HG03025 (cell line): ENCODE results near the gene UVSSA.

Experiments used
- ATAC-seq: cut with Tn5 transposase; IDR thresholded peaks from one replicate; pipeline ENCODE4 v1.9.1; 2021; ENCODE audit warnings: mild to moderate bottlenecking, moderate library complexity; ENCODE audit not compliant: unreplicated experiment, low FRiP score

UVSSA gene

GRCh38 chr4:1405254-1405635 lies 58.2 kb downstream of the UVSSA start:
- ATAC-seq = no peak

GRCh38 chr4:1405636-1406393 lies 58.8 kb downstream of the UVSSA start:
- no peak for ATAC-seq

DNA sequence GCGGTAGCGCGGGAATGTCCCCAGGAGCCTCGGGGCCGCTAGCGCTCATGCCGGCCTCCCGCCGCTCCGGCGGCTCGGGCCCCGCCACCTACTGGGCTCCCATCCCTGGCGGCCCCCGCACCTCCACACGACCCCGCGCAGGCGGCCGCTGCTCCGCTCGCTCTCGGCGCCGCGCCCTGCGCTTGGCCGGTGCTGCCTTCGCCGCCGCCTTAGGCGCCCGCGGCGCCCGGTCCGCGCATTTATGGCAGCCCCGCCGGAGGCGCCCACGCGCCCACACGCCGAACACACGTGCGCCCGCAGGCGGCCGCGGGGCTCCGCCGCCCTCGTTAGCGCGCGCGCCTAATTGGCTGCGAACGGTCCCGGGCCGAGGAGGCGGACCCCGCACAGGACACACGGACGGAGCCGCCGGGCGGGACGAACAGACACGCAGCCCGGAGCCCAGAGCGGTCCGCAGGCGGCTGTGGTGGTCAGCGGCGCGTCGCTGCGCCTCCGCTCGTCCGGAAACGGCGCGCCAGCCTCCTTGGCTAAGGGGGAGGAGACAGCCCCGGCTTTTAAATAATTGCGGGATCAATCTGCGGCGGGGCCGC lies 59.5 kb downstream of the UVSSA start, which contains the start of gene NKX1-1:
NKX1-1 (minus strand) TSS at position 49 of the 587 bp plus-strand sequence; CDS start at position 49, 0 bp downstream.
- no peak for ATAC-seq

DNA sequence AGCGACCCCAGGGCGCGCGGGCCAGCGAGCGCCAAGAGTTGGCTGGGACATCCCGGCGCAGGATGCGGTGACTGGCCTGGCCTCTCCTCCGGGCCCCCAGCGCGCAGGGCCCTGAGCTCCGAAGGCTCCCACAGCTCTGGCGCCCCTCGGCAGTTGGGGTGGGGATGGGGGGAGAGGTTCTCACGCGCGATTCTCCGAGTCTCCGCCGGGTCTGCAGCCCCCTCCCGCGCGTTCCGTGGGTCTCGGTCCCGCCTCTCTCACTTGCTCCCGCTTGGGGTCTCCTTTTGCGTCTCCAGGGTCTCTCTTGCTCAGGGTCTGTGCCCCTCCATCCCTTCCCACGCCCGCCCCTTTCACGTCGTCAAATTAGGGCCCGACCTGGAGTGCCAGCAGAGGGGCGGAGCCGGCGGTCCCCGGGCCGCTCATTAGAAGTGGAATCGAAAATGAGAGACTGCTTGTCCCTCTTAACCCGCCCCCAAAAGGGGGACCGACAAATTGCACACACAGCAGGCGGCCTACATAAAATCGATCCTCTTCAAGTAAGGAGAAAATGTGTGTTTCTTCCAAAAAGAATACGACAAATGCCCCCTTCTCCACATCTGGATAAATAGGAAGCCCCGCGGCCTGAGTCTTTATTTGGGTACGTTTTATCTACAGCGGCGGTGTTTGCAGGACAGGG lies 60.1 kb downstream of the UVSSA start:
- no peak for ATAC-seq

DNA sequence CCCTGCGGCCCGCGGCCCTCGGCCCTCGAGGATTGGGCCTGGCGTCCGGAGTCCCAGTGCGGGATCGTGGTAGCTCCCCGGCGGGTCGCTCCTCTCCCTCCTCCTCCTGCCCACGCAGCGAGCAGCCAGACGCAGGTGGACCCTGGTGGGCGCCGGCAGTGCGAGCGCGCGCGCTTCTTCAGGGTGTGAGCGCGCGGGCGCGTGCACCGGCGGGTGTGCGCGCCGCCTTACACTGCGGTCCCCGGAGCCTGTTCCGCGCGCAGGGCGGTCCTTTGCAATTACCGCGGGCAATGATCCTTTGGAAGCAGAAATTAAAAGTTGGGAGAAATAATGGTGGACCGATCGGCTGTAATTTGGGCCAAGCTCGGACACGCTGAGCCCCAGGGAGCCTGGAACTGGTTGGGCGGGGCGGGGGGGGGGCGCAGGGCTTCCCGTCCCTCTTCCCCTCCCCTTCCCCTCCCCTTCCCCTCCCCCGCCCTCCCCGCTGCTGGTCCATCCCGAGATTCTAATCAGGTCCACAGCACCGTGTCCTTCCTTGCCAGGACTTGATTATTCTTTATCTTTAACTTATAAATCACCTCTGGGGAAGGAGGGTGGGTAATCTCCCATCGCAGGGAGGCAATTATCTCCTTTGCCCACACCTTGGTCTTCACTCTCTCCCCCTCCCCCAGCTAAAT lies 60.8 kb downstream of the UVSSA start:
- no peak for ATAC-seq

GRCh38 chr4:1408418-1408817 lies 61.4 kb downstream of the UVSSA start:
- no peak for ATAC-seq

DNA sequence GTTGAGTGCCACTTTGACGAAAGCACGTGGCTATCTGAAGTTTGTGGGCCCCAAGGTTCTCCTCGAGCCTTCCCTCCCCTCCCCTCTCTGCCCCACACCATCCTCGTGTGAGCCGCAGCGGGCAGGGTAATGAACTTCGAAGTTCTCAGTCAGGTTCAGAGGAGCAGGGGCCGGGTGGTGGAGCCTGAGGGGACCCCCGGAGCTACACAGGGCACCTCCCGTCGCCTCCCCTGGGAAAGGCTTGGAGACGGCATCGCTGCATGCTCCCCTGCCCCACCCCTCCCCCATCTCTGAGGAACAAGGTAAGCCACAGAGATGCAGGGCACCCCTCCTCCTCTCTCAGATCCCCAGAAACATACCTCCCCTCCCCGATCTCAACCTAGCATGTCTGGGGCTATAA lies 62.1 kb downstream of the UVSSA start:
- ATAC-seq = no peak

- no peak for ATAC-seq
Observed at GRCh38 chr4:1409491-1410425, 62.8 kb downstream of the UVSSA start.

DNA sequence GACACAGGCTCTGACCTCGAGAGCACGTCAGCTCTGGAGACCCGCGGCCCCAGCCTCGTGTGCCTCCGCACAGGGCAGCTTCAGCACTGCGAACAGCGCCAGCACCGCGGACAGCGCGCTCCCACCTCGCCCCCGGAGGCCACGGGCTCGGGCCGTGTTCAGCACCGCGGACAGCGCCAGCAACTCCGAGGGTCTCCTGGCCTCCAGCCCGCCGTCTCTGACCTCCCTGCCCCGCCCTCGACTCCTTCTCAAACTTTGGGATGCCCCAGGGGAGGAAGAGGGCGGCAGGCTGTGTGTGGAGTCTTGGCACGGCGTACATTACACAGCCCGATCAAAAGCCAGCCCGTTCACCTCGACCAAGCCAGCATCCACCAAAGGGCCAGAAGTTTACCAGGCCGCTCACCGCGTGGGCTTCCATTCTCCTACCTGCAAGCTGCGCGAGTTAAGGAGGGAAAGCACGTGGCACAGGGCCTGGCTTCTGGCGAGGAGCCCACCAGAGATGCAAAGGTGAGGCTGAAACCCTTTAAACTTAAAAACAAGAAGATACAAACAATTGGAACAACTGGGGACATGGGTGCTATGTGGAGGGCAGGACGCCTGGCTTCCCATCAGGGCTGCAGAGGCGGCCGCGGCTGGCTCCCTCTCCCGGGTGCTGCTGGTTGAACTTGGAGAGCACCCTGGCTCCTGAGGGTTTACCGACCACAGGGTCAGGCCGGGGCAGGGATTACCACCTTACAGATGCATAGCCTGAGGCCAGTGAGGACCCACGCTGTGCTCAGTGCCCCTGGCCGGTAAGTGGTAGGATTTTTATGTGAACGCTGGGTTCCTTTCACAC lies 63.7 kb downstream of the UVSSA start:
- no peak for ATAC-seq

- ATAC-seq = no peak
Observed at GRCh38 chr4:1411436-1412375, 64.7 kb downstream of the UVSSA start.

DNA sequence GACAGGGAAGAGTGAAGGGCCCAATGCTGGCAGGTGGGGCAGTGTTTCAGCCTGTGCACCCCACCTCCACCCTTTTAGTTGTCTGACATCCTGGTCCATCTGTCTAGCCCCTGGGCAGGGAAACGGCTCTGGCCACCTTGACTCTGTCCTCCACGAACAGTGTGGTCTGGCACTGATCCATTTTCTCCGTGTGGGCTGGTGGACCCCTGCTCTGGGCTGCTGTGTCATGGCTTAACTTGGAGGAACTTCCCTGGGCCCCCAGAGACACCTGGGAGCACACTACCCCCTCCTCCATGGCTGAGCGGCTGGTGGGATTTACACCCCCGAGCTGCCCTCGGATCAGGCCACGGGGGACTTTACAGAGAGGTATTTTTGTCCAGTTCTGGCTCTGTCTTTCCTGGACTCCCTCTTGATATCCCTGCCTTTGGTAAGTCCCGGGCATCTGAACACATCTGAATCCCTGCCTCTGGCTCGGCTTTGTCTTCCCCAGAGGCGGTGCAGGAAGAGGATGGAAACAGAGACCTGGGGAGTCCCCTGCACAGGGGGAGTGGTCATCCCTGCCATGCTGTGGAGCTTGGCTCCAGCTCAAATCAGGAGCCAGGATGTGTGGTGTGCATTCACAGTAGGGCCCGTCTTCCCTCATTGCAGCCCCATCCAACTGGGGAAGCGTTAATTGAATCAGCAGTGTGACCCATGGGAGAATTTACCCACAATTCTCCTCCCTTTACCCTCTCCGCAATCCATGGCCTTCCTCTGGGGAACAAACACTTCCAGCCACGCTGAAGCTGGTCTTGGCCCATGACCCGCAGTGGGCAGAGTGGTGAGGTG lies 65.6 kb downstream of the UVSSA start:
- no peak for ATAC-seq

DNA sequence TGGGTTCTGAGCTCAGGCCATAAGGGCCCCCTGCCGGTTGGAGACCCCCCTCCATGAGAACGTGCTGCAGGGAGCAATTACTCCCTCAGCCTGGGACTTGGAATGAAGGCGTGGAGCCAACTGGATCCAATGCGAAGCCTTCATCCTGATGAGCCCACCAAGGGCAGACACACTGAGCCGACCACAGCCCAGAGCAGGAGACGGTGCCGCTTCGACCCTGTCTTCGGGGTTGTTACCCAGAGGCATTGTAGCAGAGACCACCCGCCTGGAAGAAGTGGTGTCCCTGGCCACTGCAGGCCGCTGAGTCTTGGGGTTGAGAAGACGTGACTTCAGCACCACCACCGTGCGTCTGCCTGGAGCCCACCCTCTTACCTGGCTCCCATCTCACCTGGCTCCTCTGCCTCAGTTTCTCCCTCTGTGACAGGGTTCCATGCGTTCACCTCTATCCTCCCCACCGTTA lies 66.2 kb downstream of the UVSSA start:
- ATAC-seq = no peak

- ATAC-seq = no peak
Observed at GRCh38 chr4:1413687-1414479, 66.9 kb downstream of the UVSSA start.

DNA sequence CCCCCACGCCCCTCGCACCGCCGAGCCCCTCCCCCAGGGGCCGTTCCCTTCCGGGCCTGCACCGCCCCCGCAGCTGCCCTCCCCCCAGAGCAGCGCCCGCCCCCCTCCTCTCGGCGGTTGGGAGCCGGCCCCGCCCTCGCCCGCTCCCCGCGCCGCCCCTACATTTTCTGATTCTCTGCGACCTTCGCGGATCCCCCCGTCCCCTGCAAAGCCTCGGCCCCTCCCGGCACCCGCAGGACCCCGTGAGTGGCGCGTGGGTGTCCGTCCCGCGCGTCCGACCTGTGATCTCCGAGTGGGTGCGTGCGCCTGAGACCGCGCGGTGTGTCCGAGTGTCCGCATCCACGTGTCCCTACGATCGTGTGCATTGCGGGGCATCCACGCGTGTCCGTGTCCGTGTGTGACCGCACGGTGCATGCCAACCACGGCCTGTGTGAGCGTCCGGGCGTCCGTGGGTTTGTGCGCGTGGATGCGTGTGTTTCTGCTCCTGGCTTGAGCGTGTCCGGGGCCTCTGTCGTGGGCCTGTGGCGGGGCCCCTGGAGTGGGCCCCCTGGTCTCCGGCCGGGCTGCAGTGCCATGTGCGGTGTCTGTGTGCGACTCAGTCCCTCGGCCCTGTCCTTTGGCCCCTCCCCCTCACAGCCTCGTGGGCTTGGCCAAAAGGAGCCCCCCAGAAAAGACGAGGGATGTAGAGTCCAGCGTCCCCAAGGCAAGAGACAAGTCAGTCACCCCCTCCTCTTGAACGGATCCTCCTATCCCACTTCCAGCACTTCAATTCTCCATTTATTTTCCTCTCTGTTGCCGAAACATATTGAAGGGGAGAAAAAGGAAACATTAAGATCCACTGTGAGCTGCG lies 68.0 kb downstream of the UVSSA start:
- no peak for ATAC-seq

DNA sequence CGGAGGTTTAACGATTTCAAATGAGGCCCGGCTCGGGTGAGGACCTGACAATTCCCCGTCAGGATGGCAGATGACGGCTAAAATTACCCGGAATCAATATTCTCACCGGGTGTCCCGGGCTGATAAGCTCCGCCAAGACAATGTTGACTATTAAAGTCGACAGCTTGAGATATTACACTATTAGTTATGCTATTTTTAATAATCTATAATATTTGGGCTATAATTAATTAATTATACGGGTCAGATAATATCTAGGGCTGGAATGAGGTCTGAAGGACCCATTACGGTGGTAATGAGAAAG lies 68.6 kb downstream of the UVSSA start:
- ATAC-seq = no peak
